Lung (tissue), 12 donors: Measurements from ENCODE around the gene TMEM185B. TPM values are rescaled to one million over a fixed set of nuclear protein-coding genes. Genes with fewer than 3 reads are reported as not detected.
"Not testable (repeated sequence)": the region's sequence is repeated elsewhere in the genome, so short reads cannot be mapped to it uniquely, and the experiment has no call there.

Experiments used
- ATAC-seq: fragments of 200-7000 bp; cut with Tn5 transposase; one replicate; pipeline ENCODE4 v1.9.1; 2020; ENCODE audit warnings: moderate number of reproducible peaks; ENCODE audit not compliant: insufficient read depth, low FRiP score
- DNase-seq, 3 donors: peaks; one replicate each; pipeline ENCODE4 v3.0.0-alpha.2; 2013 to 2017
- H3K27ac ChIP-seq, 2 donors: one replicate each; pipeline ENCODE4 v1.5.1; 2013; ENCODE audit warnings: mild to moderate bottlenecking in 2 of 2, moderate library complexity in 2 of 2, control low read depth in 1 of 2, inconsistent platforms in 1 of 2, low read depth in 1 of 2, low read length in 1 of 2
- H3K27me3 ChIP-seq, 3 donors: one replicate each; pipeline ENCODE4 v1.5.1; 2013; ENCODE audit warnings: low read length in 2 of 3; ENCODE audit not compliant: control insufficient read depth in 3 of 3, insufficient read depth in 3 of 3
- H3K36me3 ChIP-seq, 4 donors: one replicate each; pipeline ENCODE4 v1.5.1; 2013; ENCODE audit warnings: low read length in 4 of 4, mild to moderate bottlenecking in 1 of 4, moderate library complexity in 1 of 4; ENCODE audit not compliant: control insufficient read depth in 4 of 4, insufficient read depth in 4 of 4
- H3K4me1 ChIP-seq, 5 donors: one replicate each; pipeline ENCODE4 v1.5.1; 2013; ENCODE audit warnings: low read length in 5 of 5, mild to moderate bottlenecking in 2 of 5, moderate library complexity in 1 of 5; ENCODE audit not compliant: control insufficient read depth in 5 of 5, insufficient read depth in 5 of 5
- H3K4me3 ChIP-seq: one replicate; pipeline ENCODE4 v1.5.1; 2013; ENCODE audit warnings: mild to moderate bottlenecking, control low read depth, moderate library complexity
- H3K9ac ChIP-seq, 2 donors: one replicate each; pipeline ENCODE4 v1.5.1; 2013; ENCODE audit warnings: low read length in 2 of 2, control low read depth in 1 of 2; ENCODE audit not compliant: insufficient read depth in 1 of 2
- H3K9me3 ChIP-seq, 4 donors: one replicate each; pipeline ENCODE4 v1.5.1; 2013; ENCODE audit warnings: low read length in 3 of 4, mild to moderate bottlenecking in 1 of 4, moderate library complexity in 1 of 4; ENCODE audit not compliant: control insufficient read depth in 4 of 4, insufficient read depth in 3 of 4
- WGBS, 2 donors: extraction: QIAGEN DNeasy Blood & Tissue Kit; methylation state at CpG; one replicate each; pipeline ENCODE4 v1.1.7; 2013; 5-methylcytosine and 5-hydroxymethylcytosine counted together
- polyA plus RNA-seq, 2 donors: library from polyadenylated mRNA; stranded (reverse); fragments of 200-250 nt; gene quantifications; one replicate each; pipeline ENCODE4 v1.2.1, GENCODE V29; 2013
- total RNA-seq, 2 donors: library from RNA; depleted of rRNA in 1 of 2; stranded (reverse); fragments of >200 nt in 1 of 2; gene quantifications; one replicate each; pipeline ENCODE4 v1.2.1, GENCODE V29; 2014 to 2021
- TF ChIP-seq, protein P1 (sequence below): IDR thresholded peaks from 2 replicates; pipeline ENCODE4 v1.5.1; 2012; ENCODE audit warnings: mild to moderate bottlenecking; ENCODE audit errors: control extremely low read depth, extremely low read depth
- donor health status: control.
- donor health status: control.
- donor health status: Bipolar disorder and iron deficiency.
- donor health status: healthy.
- donor health status: DM: yes; HTN: yes; CAD: no.

Gene TMEM185B
- total and polyA plus RNA-seq, 4 donors: 6.5 to 35.2 (median 27.1) TPM

DNA sequence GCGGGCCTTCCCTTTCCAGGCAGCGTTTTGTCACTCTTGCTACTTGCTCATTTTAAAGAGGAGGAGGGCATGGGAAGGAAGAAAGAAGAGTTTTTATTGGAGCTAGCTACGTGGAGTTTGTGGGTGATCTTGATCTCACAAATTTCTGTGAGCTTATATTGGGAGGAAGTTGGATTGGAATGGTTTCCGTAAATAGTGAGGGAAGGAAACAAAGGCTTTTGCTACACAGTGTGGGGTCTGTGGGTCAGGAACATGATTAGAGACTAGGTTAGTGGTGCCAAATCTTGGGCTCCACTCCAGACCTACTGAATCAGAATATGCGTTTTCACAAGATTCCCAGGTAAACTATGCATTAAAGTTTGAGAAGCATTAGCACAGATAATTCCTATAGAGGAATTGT is 37.5 kb upstream of the TMEM185B start:
- DNase-seq: no peak
- no peak for ATAC-seq
- no peaks in the 10 kb centered on the region for H3K27me3 ChIP-seq
- TF ChIP-seq, protein P1, sequence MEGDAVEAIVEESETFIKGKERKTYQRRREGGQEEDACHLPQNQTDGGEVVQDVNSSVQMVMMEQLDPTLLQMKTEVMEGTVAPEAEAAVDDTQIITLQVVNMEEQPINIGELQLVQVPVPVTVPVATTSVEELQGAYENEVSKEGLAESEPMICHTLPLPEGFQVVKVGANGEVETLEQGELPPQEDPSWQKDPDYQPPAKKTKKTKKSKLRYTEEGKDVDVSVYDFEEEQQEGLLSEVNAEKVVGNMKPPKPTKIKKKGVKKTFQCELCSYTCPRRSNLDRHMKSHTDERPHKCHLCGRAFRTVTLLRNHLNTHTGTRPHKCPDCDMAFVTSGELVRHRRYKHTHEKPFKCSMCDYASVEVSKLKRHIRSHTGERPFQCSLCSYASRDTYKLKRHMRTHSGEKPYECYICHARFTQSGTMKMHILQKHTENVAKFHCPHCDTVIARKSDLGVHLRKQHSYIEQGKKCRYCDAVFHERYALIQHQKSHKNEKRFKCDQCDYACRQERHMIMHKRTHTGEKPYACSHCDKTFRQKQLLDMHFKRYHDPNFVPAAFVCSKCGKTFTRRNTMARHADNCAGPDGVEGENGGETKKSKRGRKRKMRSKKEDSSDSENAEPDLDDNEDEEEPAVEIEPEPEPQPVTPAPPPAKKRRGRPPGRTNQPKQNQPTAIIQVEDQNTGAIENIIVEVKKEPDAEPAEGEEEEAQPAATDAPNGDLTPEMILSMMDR: no peak
- H3K4me3 ChIP-seq: no peak overlapping the region
- H3K9me3 ChIP-seq: peaks cover 0 to 2% (median 0%) of the 10 kb centered on the region in 4 donors
- peaks cover 4 to 31% (median 16%) of the 10 kb centered on the region in 5 donors for H3K4me1 ChIP-seq
- H3K9ac ChIP-seq: no peak overlapping the region
- no peaks in the 10 kb centered on the region for H3K36me3 ChIP-seq
- H3K27ac ChIP-seq: no peak overlapping the region
- WGBS, 2 donors: 55 to 61% methylated on average over 5 of the region's 5 CpGs

DNA sequence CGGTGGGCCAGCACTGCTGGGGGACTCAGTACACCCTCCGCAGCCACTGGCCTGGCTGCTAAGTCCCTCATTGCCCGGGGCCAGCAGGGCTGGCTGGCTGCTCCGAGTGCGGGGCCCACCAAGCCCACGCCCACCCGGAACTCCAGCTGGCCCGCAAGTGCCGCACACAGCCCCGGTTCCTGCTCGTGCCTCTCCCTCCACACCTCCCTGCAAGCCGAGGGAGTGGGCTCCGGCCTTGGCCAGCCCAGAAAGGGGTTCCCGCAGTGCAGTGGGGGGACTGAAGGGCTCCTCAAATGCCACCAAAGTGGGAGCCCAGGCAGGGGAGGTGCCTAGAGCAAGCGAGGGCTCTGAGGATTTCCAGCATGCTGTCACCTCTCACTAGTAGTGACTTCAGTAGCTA is 36.7 kb upstream of the TMEM185B start:
- Histone ChIP-seq H3K4me1 (peaks cover 4 to 31% (median 22%) of the 10 kb centered on the region in 5 donors), H3K27ac (peak overlapping the region in 1 of 2 donors; percentile 51)
- H3K9me3 ChIP-seq, DNase-seq, H3K36me3 ChIP-seq, H3K4me3 ChIP-seq, H3K27me3 ChIP-seq, ATAC-seq, H3K9ac ChIP-seq: not testable (repeated sequence)
- 97 to 99% methylated on average over 4 to 12 of the region's 15 CpGs for WGBS, 2 donors

DNA sequence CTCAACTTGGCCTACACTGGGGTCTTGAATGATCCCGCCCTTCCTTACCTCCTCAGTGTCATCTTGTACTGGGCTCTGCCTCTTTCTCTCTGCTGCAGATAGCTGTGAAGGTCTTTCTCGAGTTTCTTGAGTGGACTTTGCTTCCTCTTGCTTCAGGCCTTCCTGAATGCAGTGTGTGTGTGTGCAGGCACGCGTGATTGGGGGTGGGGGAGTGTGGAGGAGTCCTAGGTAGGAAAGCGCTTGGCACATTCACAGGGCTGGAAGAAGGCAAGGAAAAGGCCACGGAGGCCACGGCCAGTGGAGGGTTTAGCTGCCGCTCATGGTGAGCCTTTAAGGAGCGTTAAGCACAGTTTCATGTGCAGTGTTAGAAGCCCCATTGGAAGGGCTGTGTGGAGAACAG is 35.0 kb upstream of the TMEM185B start:
- no peak for ATAC-seq
- TF ChIP-seq, protein P1: no peak
- no peak overlapping the region for H3K27ac ChIP-seq

DNA sequence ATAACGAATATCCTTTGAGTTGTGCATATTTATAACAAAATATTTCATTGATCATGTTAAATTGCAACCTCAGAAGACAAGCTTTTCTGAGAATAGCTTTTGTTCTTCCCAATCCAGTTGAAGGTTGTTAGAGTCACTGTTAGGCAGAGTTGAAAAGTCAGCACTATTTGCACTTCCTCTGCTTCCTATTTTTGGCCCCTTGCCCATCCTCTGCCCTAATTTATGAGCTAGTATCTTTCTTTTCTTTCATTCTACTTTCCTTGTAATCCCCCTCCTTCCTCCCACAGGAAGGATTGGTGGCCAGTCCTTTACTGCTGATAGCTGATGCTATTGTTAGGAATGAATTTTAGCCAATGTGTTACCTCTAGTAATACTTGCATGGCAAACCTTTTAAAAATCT is 34.3 kb upstream of the TMEM185B start:
- WGBS, 2 donors: 3 to 31% methylated on average over 1 of the region's 1 CpG
- no peak overlapping the region for H3K27ac ChIP-seq

More for the DNA sequence above, 35.0 kb upstream of the TMEM185B start:
- no peak overlapping the region for H3K9ac ChIP-seq
- H3K27me3 ChIP-seq: no peaks in the 10 kb centered on the region
- no peak overlapping the region for H3K4me3 ChIP-seq
- H3K4me1 ChIP-seq: peaks cover 9 to 39% (median 35%) of the 10 kb centered on the region in 5 donors
- H3K9me3 ChIP-seq: peaks cover 0 to 2% (median 0%) of the 10 kb centered on the region in 4 donors
- no peak for DNase-seq
- 67 to 77% methylated on average over 9 of the region's 9 CpGs for WGBS, 2 donors
- H3K36me3 ChIP-seq: no peaks in the 10 kb centered on the region

More for the DNA sequence above, 34.3 kb upstream of the TMEM185B start:
- ATAC-seq: no peak
- DNase-seq: peak in 2 of 3 donors; percentile 56 to 72
- peaks cover 0 to 2% (median 0%) of the 10 kb centered on the region in 4 donors for H3K9me3 ChIP-seq
- no peak overlapping the region for H3K4me3 ChIP-seq
- no peaks in the 10 kb centered on the region for H3K27me3 ChIP-seq
- no peak overlapping the region for H3K9ac ChIP-seq
- TF ChIP-seq, protein P1: no peak
- H3K36me3 ChIP-seq: no peaks in the 10 kb centered on the region
- H3K4me1 ChIP-seq: peaks cover 9 to 39% (median 34%) of the 10 kb centered on the region in 5 donors
